HEK293T (cell line): ENCODE measurements around the gene TRAPPC10.

Source experiments
- CTCF ChIA-PET: fragments of 350-600 bp; formaldehyde crosslinking; extraction: SDS; loops from one replicate; lab custom pipeline; 2021; ENCODE audit warnings: antibody characterized with exemption, inconsistent platforms; lab: Yijun Ruan, JAX
- POLR2A ChIA-PET: fragments of 350-600 bp; formaldehyde crosslinking; extraction: SDS; loops from one replicate; lab custom pipeline; 2020; ENCODE audit warnings: antibody characterized with exemption, inconsistent platforms; lab: Yijun Ruan, JAX
- DNase-seq: peaks from one replicate; pipeline ENCODE4 v3.0.0; 2012; ENCODE audit warnings: mixed read lengths; ENCODE audit errors: extremely low spot score
- ARNT ChIP-seq: fragments of 450-650 bp; IDR thresholded peaks from 2 replicates; pipeline ENCODE4 v1.6.1; 2017; ENCODE audit warnings: mild to moderate bottlenecking
- BHLHE40 ChIP-seq: fragments of 450-650 bp; IDR thresholded peaks from 2 replicates; pipeline ENCODE4 v1.6.1; 2016; ENCODE audit warnings: mild to moderate bottlenecking, moderate library complexity, borderline replicate concordance
- CTBP1 ChIP-seq: fragments of 450-650 bp; IDR thresholded peaks from 2 replicates; pipeline ENCODE4 v1.6.1; 2016; ENCODE audit warnings: borderline replicate concordance
- ELF4 ChIP-seq: fragments of 450-650 bp; IDR thresholded peaks from 2 replicates; pipeline ENCODE4 v1.6.1; 2017; ENCODE audit warnings: antibody characterized with exemption
- FOXA1 ChIP-seq: fragments of 450-650 bp; IDR thresholded peaks from 2 replicates; pipeline ENCODE4 v1.6.1; 2016; ENCODE audit warnings: mild to moderate bottlenecking
- FOXK2 ChIP-seq: fragments of 450-650 bp; IDR thresholded peaks from 2 replicates; pipeline ENCODE4 v1.6.1; 2016; ENCODE audit warnings: mild to moderate bottlenecking
- FOXM1 ChIP-seq: fragments of 450-650 bp; IDR thresholded peaks from 2 replicates; pipeline ENCODE4 v1.6.1; 2017; ENCODE audit warnings: mild to moderate bottlenecking, borderline replicate concordance
- HDGF ChIP-seq: fragments of 450-650 bp; IDR thresholded peaks from 2 replicates; pipeline ENCODE4 v1.6.1; 2017; ENCODE audit warnings: antibody characterized with exemption, borderline replicate concordance
- L3MBTL2 ChIP-seq: fragments of 450-650 bp; conservative IDR thresholded peaks from 2 replicates; pipeline ENCODE4 v1.6.1; 2016; ENCODE audit warnings: mild to moderate bottlenecking
- LEF1 ChIP-seq: fragments of 450-650 bp; IDR thresholded peaks from 2 replicates; pipeline ENCODE4 v1.6.1; 2017; ENCODE audit warnings: mild to moderate bottlenecking, borderline replicate concordance
- NFRKB ChIP-seq: fragments of 450-650 bp; IDR thresholded peaks from 2 replicates; pipeline ENCODE4 v1.6.1; 2016; ENCODE audit warnings: mild to moderate bottlenecking, moderate library complexity
- SP1 ChIP-seq: fragments of 450-650 bp; IDR thresholded peaks from 2 replicates; pipeline ENCODE4 v1.6.1; 2017
- SUZ12 ChIP-seq: fragments of 450-650 bp; IDR thresholded peaks from 2 replicates; pipeline ENCODE4 v1.6.1; 2016; ENCODE audit warnings: mild to moderate bottlenecking
- TARDBP ChIP-seq: fragments of 450-650 bp; IDR thresholded peaks from 2 replicates; pipeline ENCODE4 v1.6.1; 2016
- ZNF384 ChIP-seq: fragments of 450-650 bp; IDR thresholded peaks from 2 replicates; pipeline ENCODE4 v1.6.1; 2016
- TF ChIP-seq, protein P1 (sequence below): fragments of 450-650 bp; IDR thresholded peaks from 2 replicates; pipeline ENCODE4 v1.6.1; 2016

TRAPPC10 gene

DNA sequence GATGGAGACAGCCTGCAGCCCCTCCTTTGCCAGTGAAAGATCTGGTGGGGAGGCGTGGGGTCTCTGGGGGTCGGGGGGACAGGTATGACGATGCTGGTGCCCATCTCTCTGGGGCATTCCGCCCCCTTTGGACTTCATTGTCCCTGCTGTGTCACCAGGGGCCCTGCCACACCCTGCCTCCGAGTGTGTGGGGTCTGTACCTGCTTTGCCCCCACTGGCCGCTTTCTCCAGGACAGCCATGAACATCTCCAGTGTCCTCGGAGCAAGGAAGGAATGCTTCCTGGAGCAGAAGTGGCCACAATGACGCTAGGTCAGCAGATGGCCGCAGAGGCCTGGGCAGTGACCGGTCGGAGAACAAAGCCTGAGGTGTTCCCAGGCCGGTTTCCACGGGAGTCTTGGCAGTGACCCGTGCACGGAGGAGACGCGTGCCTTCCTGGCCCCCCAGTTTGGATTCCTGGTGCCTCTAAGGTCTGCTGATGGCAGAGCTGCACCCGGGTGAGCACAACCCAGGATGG lies 18.6 kb upstream of the TRAPPC10 start:
- CTCF ChIA-PET, result no interaction called here
- no peak for DNase-seq
- POLR2A ChIA-PET, result no interaction called here
- TF ChIP-seq TARDBP (no peak), L3MBTL2 (no peak), SUZ12 (no peak), FOXA1 (no peak), LEF1 (no peak), ELF4 (no peak), HDGF (no peak), BHLHE40 (no peak), FOXM1 (no peak), CTBP1 (no peak), FOXK2 (no peak), ZNF384 (no peak), SP1 (no peak), NFRKB (no peak), ARNT (no peak)
- TF ChIP-seq, protein P1, sequence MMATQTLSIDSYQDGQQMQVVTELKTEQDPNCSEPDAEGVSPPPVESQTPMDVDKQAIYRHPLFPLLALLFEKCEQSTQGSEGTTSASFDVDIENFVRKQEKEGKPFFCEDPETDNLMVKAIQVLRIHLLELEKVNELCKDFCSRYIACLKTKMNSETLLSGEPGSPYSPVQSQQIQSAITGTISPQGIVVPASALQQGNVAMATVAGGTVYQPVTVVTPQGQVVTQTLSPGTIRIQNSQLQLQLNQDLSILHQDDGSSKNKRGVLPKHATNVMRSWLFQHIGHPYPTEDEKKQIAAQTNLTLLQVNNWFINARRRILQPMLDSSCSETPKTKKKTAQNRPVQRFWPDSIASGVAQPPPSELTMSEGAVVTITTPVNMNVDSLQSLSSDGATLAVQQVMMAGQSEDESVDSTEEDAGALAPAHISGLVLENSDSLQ, result no peak

DNA sequence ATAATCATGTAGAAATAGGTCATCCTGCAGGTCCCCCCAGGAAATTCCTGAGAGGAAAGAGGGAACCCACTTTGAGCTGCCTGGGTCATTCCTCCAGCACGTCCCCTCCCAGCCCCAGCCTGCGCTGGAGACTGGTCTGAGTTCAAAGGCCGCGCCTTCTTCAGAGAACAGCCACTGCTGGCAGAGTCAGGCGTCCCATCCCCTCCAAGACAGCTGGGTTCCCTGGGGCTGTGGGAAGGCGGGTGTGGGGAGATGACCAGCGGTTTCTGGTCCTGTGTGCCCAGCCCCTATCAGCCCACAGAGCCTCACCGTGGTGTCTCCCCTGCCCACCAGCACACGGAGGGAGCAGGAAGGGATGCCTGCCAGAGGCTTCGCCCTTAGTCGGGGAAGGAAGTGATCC lies 18.0 kb upstream of the TRAPPC10 start:
- POLR2A ChIA-PET, result interaction anchor here (1.0 kb wide), 1 partner anchor 16 kb away, joined by 3 read pairs; no protein-coding TSS in a partner anchor
- DNase-seq, result no peak
- TF ChIP-seq NFRKB, result no peak
- TF ChIP-seq FOXM1, result no peak
- no peak for TF ChIP-seq ARNT
- no peak for TF ChIP-seq SUZ12
- TF ChIP-seq CTBP1, result no peak
- TF ChIP-seq ELF4, result no peak
- TF ChIP-seq LEF1, result no peak
- no peak for TF ChIP-seq HDGF
- TF ChIP-seq SP1, result no peak
- no peak for TF ChIP-seq BHLHE40
- TF ChIP-seq ZNF384, result no peak
- CTCF ChIA-PET, result no interaction called here

DNA sequence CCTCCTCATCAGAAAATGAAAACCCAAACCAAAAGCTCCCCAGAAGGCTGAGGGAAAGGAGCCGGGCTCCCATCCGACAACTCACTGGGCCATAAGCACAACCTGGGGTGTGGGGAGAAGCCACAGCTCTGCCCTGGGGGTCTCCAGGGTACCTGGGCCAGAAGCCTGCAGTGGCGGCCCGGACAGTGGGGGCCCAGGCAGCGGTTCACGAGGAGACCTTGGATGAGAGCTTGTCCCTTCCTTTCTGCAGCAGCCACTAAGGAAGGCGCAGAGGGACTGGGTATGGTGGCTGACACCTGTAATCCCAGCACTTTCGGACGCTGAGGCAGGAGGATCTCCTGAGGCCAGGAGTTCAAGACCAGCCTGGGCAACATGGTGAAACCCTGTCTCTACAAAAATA lies 17.5 kb upstream of the TRAPPC10 start:
- ChIA-PET POLR2A (interaction anchor here (1.0 kb wide), 1 partner anchor 16 kb away, joined by 3 read pairs; no protein-coding TSS in a partner anchor), CTCF (interaction anchor here (0.6 kb wide), 1 partner anchor 190 kb away, joined by 3 read pairs; no protein-coding TSS in a partner anchor)
- TF ChIP-seq HDGF (no peak), ARNT (no peak), TARDBP (no peak), NFRKB (no peak), CTBP1 (no peak), FOXM1 (no peak), FOXK2 (no peak), L3MBTL2 (no peak), SUZ12 (no peak), ZNF384 (no peak), SP1 (no peak), FOXA1 (no peak), ELF4 (no peak), LEF1 (no peak), BHLHE40 (no peak)
- TF ChIP-seq, protein P1, result no peak
- DNase-seq, result no peak

DNA sequence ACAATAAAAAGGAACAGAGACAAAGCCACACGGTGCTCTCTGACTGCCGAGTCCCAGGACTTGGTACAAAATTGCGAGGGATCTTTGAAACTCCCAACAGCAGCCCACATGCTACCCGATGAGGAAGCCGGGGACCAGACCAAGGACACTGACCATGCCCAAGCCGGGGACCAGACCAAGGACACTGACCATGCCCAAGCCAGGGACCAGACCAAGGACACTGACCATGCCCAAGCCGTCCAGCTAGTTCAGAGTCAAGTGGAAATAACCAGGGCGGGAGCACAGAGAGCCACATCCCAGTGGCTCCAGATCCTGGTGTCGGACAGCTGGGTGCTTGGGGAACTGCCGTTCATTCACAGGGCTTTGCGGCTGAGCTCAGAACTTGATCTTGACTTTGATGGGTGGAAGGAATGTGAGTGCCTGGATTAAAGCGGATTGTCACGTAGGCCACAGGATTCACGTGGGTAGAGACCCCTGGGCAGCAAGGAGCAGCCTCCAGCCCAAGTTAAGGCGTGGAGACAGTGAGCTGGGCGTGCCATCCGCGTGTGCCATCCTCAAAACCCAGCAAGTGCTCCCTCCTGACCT lies 16.5 kb upstream of the TRAPPC10 start:
- ChIA-PET CTCF (no interaction called here), POLR2A (no interaction called here)
- no peak for TF ChIP-seq HDGF
- no peak for TF ChIP-seq NFRKB
- no peak for TF ChIP-seq ZNF384
- TF ChIP-seq BHLHE40, result no peak
- DNase-seq, result no peak

DNA sequence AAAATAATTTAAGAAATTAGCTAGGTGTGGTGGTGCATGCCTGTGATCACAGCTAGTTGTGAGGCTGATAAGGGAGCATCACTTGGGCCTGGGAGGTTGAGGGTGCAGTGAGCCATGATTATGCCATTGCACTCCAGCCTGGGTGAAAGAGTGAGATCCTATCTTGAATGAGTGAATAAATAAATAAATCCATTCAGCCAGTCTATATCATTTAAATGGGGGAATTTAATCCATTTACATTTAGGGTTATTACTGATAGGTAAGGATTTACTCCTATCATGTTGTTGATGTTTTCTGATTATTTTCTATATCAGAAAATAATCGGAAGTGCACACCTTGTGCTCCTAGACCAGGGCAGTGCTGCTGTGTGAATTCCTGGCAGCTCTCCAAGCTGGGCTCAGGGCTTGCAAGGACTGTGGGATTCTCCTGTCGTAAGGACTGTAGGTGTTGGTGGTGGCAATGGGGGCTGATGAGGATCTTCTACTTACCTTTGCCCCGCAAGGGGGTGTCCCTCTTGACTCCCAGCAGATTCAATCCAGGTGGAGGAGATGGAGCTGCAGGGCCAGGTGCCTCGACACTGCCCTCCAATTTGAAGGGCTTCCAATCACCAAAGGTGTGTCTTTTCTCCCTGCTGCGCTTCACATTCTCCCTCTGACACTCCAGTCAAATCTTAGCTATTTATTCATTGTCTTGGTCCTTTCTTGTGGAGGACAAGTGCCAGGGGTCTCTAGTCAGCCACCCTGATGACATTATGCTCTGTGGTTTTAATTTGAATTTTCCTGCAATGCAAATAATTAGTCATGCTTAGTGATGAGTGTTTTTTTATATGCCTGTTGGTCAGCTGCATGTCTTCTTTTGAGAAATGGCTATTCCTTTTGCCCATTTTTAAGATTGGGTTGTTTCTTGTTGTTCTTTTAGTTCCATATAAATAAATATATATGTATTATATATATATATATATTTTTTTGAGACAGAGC lies 14.1 kb upstream of the TRAPPC10 start:
- POLR2A ChIA-PET, result interaction anchor here (0.7 kb wide), 1 partner anchor 13 kb away, joined by 3 read pairs; no protein-coding TSS in a partner anchor

More for the DNA sequence above, 14.1 kb upstream of the TRAPPC10 start:
- no peak for DNase-seq
- CTCF ChIA-PET, result no interaction called here
- TF ChIP-seq CTBP1, result no peak
- no peak for TF ChIP-seq SUZ12
- no peak for TF ChIP-seq ELF4
- TF ChIP-seq, protein P1, result no peak
- no peak for TF ChIP-seq BHLHE40
- TF ChIP-seq FOXA1, result no peak
- TF ChIP-seq L3MBTL2, result no peak
- no peak for TF ChIP-seq ARNT
- TF ChIP-seq TARDBP, result no peak
- TF ChIP-seq FOXM1, result no peak
- TF ChIP-seq HDGF, result no peak
- no peak for TF ChIP-seq ZNF384
- TF ChIP-seq FOXK2, result no peak
- TF ChIP-seq SP1, result no peak
- TF ChIP-seq LEF1, result no peak
- TF ChIP-seq NFRKB, result no peak
